GM19239 (cell line): Measurements from ENCODE around the gene SOX6.

ENCODE experiments used
- DNase-seq: peaks from one replicate; pipeline ENCODE4 v3.0.0; 2011; ENCODE audit warnings: low spot score; ENCODE audit not compliant: insufficient read length
- FAIRE-seq: peaks from 2 replicates; lab custom pipeline; 2011; peaks lifted over from hg19 to GRCh38; lab: Jason Lieb, UNC

Gene SOX6

DNA sequence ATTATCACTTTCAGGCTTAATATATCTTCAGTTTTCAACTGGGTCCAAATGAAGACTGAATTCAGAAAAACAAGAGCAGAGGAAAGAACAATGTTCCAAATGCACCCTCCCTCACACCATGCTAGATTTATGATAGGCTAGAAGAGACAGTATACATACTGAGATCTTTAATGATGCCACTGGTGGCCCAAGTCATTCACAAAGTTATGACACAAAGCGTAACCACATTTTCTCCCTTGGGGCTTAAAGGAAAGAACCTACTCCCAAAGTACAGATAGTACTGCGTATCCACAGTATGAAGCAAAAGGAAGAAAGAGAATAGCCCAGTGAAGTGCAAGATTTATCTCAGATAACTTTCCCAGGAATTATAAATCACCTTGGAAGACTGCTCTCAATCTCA lies 10.9 kb upstream of the SOX6 start:
- FAIRE-seq (no peak), DNase-seq (no peak)

DNA sequence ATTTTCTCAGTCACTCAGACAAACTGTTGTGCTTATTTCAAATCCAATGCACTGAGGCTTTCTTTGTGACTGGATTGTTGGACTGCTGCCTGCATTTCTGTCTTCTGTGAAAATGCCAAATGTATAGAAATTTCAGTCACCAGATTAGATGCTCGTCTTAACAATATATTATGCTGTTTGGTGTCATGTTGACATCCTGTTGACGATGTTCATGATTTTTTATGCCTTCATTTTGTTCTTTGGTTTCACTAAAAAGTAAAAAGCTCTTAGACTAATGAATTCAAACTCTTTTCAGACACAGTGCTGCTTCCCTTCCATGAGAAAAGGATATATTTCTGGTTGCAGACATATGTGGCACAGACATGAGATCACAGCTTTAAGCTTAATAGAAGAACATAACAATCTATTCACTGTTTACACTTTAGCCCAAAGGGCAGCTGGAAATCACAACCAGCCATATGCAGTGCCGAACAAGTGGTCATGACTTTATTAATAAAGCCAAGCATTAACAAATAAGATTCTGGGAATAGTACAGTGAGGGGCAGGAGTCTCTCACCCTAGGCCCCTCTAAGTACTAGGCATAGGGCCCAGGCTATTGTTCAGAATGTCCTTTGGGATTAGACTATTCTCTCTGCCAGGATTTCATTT lies 9.4 kb upstream of the SOX6 start:
- DNase-seq = no peak
- no peak for FAIRE-seq

- DNase-seq (no peak), FAIRE-seq (no peak)
Measured at GRCh38 chr11:16364254-16364653, 7.9 kb upstream of the SOX6 start.

DNA sequence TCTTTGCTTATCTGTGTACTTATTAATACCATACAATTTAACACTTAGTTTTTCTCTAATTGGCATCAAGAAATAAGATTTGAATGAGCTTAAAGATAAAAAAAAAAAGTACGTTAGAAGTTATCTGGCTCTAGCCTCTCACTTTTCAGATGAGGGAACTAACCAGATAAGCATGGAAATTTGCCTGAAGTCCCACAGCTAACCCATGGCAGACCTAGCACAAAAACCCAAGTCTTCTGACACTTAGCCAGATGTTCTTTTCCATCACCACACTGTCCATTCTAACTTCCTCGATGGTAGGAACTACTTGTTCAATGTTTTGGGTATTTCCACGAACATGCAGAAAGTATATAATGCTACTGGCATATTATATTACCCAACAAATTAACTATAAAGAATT lies 7.4 kb upstream of the SOX6 start:
- DNase-seq = no peak
- no peak for FAIRE-seq

- FAIRE-seq = no peak
Measured at GRCh38 chr11:16361108-16361865, 4.9 kb upstream of the SOX6 start.

GRCh38 chr11:16359369-16359768 lies 3.0 kb upstream of the SOX6 start:
- DNase-seq = no peak
- FAIRE-seq = no peak

More at GRCh38 chr11:16361108-16361865, 4.9 kb upstream of the SOX6 start:
- no peak for DNase-seq

DNA sequence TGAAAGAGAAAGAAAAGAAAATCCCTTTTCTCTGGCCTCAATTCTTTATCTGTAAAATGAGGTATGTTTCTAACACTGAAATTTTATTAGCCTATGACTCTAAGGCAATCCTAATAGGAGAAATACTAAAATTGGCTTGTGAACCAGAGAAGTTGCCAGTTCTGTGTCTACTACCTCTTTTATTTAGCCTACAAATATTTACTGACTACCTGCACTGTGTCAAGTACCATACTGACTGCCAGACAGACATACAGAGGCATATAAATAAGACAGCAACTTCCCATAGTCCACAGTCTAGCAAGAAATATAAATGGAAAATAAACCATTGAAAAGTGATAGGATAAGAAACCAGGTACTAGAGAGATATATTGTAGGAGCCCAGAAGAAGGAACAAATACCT lies 2.4 kb upstream of the SOX6 start:
- FAIRE-seq (no peak), DNase-seq (no peak)

GRCh38 chr11:16357775-16358174 lies 1.4 kb upstream of the SOX6 start:
- FAIRE-seq = no peak
- no peak for DNase-seq

GRCh38 chr11:16356761-16357393 lies 531 bp upstream of the SOX6 start:
- DNase-seq = no peak

DNA sequence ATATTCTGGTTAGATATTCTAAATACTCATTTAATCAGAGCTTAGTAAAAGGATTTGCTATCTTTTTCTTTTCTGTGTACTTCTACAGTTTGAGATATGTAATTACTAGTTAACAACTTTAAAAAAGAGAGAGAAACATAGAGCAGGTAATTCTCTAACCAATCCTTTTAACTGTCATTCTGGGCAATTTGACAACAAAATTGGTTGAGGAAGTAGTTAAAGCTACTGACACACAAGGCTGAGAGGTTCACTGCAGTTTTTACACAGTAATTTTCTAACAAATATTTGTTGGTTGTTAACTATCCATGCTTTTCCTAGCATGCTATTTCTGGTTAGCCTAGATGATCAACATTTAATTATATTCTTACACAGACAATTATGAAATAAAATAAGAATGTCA lies 3.6 kb downstream of the SOX6 start:
- FAIRE-seq = no peak
- DNase-seq = no peak

More at GRCh38 chr11:16356761-16357393, 531 bp upstream of the SOX6 start:
- no peak for FAIRE-seq

DNA sequence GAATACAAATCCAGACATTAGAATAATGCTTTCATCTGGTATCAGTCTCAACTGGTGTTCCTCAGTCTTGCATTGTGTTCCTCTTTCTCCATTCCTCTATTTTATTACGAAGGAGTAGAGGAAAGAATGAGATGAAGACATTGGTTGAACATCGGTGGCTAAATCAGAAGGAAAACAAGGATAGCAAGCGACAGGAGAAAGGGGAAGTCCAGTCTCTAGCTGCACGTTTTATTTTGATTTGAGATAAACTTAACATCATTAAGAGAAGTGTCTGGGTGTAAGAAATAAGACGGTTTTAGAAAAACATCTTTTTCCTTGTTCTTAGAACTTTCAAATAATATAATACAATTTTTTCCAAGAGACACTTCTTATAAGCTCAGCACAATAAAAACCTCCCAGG lies 6.2 kb downstream of the SOX6 start:
- FAIRE-seq (no peak), DNase-seq (no peak)

DNA sequence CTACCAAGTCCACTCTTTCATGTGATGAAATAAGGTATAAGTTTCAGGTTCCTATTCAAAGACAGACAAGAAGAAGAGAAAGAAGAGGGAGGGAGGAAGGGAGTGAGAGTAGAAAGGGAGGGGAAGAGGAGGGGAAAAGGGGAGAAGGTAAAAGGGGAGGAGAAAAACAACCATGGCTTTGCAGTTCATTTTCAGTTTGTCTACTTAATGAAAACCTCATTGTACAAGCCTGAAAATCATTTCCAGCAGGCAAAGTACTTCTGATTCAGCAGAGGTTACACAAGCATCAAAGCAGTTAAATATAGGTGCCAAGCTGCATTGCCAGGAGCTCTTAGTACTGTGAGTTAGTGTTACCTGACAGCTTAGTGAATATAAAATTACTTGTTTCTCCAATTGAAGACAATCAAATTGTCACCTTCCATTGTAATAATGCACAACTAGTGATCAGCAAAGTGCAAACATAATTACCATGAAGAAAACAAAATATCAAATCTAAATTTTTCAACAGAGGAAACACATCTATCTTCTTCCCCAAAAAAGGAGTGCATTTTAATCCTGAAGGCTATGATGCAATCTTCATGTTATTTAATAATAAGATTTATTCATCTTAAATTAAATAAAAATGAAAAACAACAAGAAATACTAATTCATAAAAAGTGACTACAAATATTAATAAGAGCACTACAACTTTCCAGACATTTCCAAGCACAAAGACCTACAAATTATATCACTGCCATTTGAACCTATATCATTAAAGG lies 8.2 kb downstream of the SOX6 start:
- FAIRE-seq (no peak), DNase-seq (no peak)

DNA sequence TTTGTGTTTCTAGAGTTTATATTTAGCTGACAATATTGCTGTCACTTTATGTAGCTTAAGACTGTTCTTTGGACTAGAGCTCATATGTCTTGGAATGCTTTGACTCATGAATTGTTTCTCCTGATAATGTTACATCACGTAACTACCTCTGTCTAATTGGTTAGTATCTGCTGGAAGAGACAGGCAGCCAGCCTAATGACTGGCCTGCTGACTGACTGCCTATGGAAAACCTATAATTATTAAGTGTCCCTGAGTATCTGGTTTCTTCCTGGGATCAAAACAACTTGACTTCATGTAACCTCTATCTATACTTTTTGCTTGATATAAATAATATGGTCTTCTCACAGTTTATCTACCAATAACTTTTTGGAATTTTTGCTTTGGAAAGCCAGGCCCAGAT lies 9.4 kb downstream of the SOX6 start:
- FAIRE-seq = no peak
- no peak for DNase-seq

GRCh38 chr11:16341853-16342252 lies 14.5 kb downstream of the SOX6 start:
- FAIRE-seq = no peak
- DNase-seq = no peak

- DNase-seq = no peak
- FAIRE-seq = no peak
Measured at GRCh38 chr11:16338393-16338792, 18.0 kb downstream of the SOX6 start.

- FAIRE-seq = no peak
- no peak for DNase-seq
Measured at GRCh38 chr11:16337421-16338213, 18.7 kb downstream of the SOX6 start.

- FAIRE-seq (no peak), DNase-seq (no peak)
Measured at GRCh38 chr11:16336721-16337120, 19.6 kb downstream of the SOX6 start.

- no peak for FAIRE-seq
- no peak for DNase-seq
Measured at GRCh38 chr11:16336204-16336603, 20.1 kb downstream of the SOX6 start.

GRCh38 chr11:16335236-16335962 lies 20.9 kb downstream of the SOX6 start:
- FAIRE-seq = no peak
- DNase-seq = no peak
